GM10266 (cell line): Measurements from ENCODE around the gene BLOC1S6.
A peak's percentile ranks its signal among the peaks of the same experiment; 100 is the strongest.

Source experiments
- DNase-seq: peaks from one replicate; pipeline ENCODE4 v3.0.0; 2012; ENCODE audit errors: extremely low spot score
- CTCF ChIP-seq: IDR thresholded peaks from 2 replicates; pipeline ENCODE4 v1.5.1; 2012; ENCODE audit warnings: mild to moderate bottlenecking, low read depth; ENCODE audit not compliant: control insufficient read depth, insufficient read depth; ENCODE audit errors: missing control alignments

Gene BLOC1S6

GRCh38 chr15:45637552-45638033 is 50.4 kb downstream of the BLOC1S6 start:
- DNase-seq: peak; percentile 80
- TF ChIP-seq CTCF: no peak

GRCh38 chr15:45640616-45641015 is 53.4 kb downstream of the BLOC1S6 start:
- DNase-seq: no peak
- TF ChIP-seq CTCF: no peak

DNA sequence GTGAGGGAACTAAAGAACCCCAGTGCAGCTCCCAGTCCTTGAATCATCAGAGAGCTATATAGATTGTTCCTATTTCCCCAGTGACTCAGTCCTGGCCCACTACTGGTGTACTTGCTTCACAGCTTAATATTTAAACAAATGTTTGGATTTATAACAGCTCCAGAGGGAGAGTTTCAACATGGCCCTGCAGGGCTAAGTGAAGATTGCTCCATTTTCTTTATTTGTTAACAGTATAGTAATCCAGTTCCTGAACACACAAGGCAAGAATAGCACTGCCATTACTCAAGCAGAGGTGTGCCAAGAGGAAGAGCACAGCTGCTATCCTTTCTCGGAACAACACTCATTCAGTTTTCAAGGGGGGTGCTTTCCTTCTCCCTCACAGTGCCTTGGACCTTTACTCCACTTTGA is 54.2 kb downstream of the BLOC1S6 start:
- no peak for DNase-seq
- no peak for TF ChIP-seq CTCF

GRCh38 chr15:45641999-45642932 is 55.1 kb downstream of the BLOC1S6 start:
- DNase-seq: no peak
- TF ChIP-seq CTCF: no peak

GRCh38 chr15:45644437-45644836 is 57.3 kb downstream of the BLOC1S6 start:
- TF ChIP-seq CTCF: no peak
- no peak for DNase-seq

- DNase-seq: no peak
- TF ChIP-seq CTCF: no peak
Measured at GRCh38 chr15:45645026-45645980, 58.1 kb downstream of the BLOC1S6 start.

GRCh38 chr15:45646220-45646619 is 59.0 kb downstream of the BLOC1S6 start:
- DNase-seq: no peak
- TF ChIP-seq CTCF: no peak
